ENCODE data around the gene IL20RA.
A peak's percentile ranks its signal among the peaks of the same experiment; 100 is the strongest.
"Not testable (repeated sequence)": the region's sequence is repeated elsewhere in the genome, so short reads cannot be mapped to it uniquely, and the experiment has no call there.

IL20RA gene

DNA sequence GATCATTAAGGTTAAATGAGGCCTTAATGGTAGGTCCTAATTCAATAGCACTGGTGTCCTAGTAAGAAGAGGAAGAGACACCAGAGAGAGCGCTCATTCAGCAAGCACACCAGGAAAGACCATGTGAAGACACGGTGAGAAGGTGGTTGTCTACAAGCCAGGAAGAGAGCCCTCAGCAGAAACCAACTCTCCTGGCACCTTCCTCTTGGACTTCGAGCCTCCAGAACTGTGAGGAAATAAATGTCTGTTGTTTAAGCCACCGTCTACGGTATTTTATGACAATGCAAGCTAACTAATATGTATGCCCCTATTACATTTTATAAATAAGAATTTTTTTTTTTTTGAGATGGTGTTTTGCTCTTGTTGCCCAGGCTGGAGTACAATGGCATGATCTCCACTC, 59.3 kb downstream of the IL20RA start:
- DNase-seq: no peak
- in situ Hi-C loops (cut with HindIII; ENCODE audit: low pct_ligation_motif_present, low pct_unique_long_range_greater_than_20kb, low sequenced_read_pairs): no loop called here

DNA sequence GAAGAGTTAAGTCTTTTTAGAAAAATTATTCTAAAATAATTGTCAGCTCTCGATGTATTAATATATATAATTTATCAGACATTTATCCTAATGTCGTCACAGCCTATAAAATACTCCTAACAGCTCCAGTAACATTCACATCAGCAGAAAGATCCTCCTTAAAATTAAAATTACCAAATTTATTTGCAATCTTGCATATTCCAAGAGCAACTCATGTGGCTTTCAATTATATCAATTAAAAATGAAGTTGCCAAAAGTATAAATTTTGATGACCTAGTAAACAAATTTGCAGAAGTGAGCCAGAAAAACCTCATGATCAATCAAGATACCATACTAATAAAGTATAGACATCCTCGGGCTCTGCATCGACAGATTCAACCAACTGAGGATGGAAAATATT, 60.2 kb downstream of the IL20RA start:
- no peak for DNase-seq
- in situ Hi-C loops (cut with HindIII; ENCODE audit: low pct_ligation_motif_present, low pct_unique_long_range_greater_than_20kb, low sequenced_read_pairs): no loop called here

DNA sequence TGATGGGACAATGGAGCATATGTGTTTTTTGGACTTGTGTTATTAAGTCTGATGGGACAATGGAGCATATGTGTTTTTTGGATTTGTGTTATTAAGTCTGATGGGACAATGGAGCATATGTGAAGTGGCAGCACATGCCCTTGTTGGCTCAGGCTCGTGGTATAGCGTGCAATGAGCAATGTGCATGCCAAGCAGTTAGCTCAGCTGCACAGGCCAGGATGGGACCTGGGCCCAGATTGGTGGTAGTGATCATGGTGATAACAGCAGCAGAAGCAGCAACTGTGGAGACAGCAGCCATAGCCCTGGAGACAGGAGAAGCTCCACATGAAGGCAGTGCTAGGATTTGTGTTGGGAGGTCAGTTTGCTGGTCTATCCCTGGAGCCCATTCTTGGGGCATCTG, 61.1 kb downstream of the IL20RA start:
- no peak for DNase-seq
- in situ Hi-C loops (cut with HindIII; ENCODE audit: low pct_ligation_motif_present, low pct_unique_long_range_greater_than_20kb, low sequenced_read_pairs): no loop called here

DNA sequence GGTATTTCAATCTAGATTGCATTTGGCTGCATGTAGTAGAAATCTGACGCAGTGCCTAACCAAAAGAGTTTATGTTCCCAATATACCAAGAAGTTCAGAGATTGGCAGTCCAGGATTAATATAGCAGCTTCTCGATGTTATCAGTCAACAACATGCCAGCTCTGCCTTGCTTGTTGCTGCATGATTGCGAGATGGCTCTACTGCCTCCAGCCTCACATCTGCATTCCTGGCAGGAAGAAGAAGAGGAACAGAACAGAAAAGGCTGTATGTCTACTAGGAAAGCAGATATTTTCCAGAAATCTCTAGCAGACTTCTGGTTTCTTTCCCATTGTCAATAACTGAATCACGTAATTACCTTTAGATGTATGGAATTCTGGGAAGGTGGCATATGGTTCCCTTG, 61.8 kb downstream of the IL20RA start:
- no peak for DNase-seq
- in situ Hi-C loops (cut with HindIII; ENCODE audit: low pct_ligation_motif_present, low pct_unique_long_range_greater_than_20kb, low sequenced_read_pairs): no loop called here

DNA sequence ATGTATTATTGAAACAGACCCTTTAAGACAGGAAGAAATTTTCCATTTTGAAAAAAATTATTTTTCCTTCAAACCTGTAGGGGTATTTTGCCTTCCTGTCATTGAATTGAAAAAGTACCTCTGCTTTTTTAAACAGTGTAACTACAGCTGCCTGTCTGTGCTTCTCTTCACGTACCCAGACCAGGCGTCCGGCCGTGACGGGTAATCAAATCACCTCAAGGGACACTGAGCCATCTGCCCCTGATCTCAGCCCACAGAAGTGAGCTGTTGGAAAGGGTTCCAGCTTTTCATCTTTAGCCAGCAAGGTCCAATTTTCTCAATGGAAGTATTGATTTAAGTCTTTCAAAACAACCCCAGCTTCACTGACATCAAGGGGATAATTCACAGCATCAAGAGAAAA, 64.7 kb downstream of the IL20RA start:
- in situ Hi-C loops (cut with HindIII; ENCODE audit: low pct_ligation_motif_present, low pct_unique_long_range_greater_than_20kb, low sequenced_read_pairs): no loop called here
- DNase-seq: no peak

DNA sequence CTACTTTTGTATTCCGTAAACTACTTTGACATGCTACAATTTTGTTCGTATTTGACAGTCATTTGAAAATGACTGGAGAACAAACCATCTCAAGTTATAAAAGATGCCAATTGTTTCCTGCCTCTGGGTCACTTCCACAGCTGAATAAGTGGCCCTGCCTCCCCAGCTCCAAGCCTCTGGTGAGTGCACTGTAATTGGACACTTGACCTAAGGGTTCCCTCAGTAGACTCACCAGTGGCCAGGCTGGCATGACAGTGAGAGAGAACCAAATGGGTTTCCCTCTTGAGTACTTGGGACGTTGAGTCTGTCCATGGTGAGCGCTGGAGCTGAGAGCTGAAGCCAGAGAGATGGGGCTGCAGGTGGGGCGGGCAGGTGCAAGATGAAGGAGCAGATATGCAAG, 65.6 kb downstream of the IL20RA start:
- in situ Hi-C loops (cut with HindIII; ENCODE audit: low pct_ligation_motif_present, low pct_unique_long_range_greater_than_20kb, low sequenced_read_pairs): no loop called here
- no peak for DNase-seq

DNA sequence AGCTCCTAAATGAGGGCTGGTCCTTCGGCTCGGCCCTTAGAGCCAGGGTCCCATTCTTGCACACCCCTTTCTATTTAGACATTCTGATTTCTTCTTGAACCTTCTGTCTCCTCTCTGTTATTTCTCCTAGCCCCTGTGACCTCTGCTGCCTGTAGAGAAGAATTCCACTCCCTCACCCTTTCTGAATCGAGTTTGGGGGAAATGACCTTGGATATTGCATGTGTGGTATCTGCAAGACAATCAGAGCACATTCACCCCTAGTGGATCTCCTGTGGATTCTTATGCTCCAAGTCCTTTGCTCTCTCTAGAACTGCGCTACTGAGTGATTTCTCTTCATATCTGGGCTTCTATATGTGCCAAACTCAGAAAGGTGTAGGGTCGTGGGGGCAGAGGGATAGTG, 67.7 kb downstream of the IL20RA start:
- no peak for DNase-seq
- in situ Hi-C loops (cut with HindIII; ENCODE audit: low pct_ligation_motif_present, low pct_unique_long_range_greater_than_20kb, low sequenced_read_pairs): no loop called here

DNA sequence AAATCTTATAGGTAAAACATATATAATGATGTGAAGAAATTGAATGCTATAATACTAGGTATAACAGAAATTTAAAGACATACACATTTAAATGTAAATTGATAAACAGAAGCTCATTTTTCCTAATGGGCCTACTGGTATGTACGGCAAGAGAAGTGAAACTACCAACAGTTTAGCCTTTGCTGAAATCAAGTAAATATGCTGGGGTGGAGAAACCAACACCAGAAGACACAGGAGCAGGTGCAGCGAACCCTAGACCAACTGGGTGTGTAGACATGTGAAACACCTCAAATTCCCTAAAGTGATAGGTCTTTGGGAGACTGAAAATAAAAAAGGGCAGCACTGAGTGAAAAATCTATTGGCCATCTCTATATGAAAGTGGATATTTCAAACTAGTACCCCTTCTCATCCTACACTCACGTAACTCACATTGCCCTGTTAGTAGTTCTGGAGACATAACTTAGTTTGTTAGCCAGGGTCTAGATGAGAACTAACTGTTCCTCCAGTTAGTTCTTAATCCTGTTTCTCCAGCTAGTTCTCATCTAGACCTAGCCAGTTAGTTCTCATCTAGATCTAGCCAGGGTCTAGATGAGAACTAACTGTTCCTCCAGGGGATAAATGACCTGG, 69.6 kb downstream of the IL20RA start:
- no peak for DNase-seq
- in situ Hi-C loops (cut with HindIII; ENCODE audit: low pct_ligation_motif_present, low pct_unique_long_range_greater_than_20kb, low sequenced_read_pairs): no loop called here

DNA sequence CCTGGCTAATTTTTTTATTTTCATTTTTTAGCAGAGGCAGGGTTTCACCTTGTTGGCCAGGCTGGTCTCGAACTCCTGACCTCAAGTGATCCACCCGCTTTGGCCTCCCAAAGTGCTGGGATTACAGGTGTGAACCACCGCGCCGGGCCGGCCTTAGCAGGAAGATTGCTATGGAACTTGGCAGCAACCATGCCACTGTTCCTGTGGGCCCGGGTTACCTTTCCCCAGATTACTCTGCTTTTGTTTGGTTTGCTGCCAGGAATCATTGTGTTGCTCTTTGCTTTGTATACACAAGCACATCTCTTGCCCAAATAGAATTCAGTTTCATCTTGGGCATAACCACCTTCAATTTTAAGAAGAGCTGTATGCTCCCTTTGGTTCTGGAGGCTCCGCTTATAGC, 71.0 kb downstream of the IL20RA start:
- in situ Hi-C loops (cut with HindIII; ENCODE audit: low pct_ligation_motif_present, low pct_unique_long_range_greater_than_20kb, low sequenced_read_pairs); DNase-seq: not testable (repeated sequence)

DNA sequence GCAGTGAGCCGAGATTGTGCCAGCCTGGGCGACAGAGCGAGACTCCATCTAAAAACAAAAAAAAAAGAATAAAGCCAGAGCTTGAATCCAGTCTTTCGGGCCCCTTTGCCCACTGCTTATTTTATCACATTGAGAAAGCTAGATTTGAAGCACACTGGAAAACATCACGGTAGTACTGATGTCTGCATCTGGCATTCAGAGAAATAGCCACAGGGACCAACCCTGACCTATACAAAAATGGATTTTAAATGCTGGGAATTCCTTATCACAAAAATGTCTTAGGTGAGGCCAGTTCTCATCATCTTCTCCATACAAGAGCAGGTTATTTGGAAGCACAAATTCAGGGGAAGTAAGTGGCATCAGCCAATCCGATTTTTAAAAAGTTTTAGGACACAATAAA, 73.2 kb downstream of the IL20RA start:
- no peak for DNase-seq
- in situ Hi-C loops (cut with HindIII; ENCODE audit: low pct_ligation_motif_present, low pct_unique_long_range_greater_than_20kb, low sequenced_read_pairs): no loop called here

DNA sequence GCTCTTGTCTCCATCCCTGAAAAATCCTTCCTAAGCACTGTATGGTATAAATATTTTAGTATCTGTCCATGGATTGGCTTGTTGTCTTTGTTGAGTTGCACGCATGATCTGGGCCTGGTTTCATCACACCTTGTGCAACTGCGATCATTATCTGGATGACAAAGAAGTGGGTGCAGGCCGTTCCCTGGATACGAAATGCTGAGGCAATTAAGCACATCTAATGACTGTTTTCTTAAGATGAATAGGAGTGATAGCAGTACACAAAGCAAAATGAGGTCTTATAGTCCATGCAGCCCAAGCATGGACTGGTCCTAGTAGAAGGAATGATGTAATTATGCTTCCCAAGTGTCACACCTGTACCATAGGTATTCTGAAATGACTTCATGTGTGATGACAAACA, 74.8 kb downstream of the IL20RA start:
- DNase-seq: no peak
- in situ Hi-C loops (cut with HindIII; ENCODE audit: low pct_ligation_motif_present, low pct_unique_long_range_greater_than_20kb, low sequenced_read_pairs): no loop called here

DNA sequence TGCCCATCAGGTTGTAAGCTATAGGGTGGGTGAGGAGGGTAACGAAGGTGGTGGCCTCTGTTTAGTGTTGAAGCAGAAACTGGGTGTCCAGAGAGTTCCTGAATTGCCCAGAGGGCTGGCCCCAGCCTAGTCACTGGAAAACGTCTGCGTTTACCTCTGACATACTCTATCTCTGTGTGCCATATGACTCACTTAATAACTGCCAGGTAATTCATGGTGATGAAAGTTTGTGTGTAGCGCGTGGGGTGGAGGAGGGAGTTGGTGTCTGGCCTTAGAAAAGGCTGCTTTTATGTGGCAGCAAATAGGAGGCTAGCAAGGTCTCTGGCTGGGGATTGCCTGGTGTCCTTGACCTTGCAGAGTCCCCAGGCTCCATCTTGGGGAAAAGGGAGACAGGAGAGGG, 75.3 kb downstream of the IL20RA start:
- DNase-seq: no peak
- in situ Hi-C loops (cut with HindIII; ENCODE audit: low pct_ligation_motif_present, low pct_unique_long_range_greater_than_20kb, low sequenced_read_pairs): no loop called here

DNA sequence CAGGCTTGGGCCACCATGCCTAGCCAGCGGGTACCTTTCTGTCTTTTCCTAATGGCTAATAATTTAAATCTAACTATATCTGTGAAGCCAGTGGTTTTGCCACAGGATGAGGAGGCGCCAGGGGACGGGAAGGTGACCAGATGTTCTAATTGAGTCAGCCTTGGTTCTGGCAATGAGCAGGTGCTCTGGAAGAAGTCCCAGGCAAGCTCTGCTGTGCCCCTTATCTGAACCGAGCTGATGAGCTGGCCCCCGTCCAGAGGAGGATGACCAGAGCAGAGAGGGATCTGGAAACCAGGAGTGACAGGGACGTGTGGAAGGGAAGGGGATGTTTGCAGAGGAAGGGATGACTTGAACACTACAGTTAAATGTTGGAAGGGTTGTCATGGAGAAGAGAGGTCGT, 75.9 kb downstream of the IL20RA start:
- DNase-seq: no peak
- in situ Hi-C loops (cut with HindIII; ENCODE audit: low pct_ligation_motif_present, low pct_unique_long_range_greater_than_20kb, low sequenced_read_pairs): no loop called here

DNA sequence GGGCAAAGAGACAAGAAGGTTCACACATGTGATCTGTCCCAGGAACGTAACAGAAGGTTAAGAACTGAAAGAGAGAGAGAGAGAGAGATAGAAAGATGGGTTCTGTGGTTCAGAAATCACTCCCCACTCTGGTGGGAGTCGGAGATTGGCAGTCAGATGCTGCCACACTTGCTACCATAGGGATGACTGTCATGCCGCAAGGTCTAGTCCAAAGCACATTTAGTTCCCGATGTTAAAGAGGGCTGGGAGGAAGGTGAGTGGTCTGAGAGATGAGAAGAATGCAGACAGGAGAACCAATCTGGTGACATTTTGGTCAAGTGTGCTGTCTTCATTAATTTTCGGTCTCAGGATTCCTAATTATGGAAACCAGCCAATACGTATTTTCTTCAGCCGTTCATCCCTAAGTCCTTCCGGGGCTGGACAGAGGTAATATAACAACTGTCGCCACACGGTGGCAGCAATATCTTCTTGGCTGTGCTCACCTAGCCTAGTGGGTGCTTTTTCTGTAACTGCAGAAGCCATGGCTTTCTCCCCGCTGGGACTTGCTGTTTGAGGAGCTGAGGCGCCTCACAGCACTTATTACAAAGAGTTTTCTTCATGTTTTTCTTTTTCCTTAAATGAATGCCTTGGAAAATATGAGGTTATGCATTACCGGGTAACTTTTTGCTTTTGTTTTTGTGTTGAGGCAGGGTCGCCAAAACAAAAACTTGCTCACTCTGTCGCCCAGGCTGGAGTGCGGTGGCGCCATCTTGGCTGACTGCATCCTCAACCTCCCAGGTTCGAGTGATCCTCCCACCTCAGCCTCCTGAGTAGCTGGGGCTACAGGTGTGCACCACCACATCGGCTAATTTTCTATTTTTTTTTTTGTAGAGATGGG, 76.7 kb downstream of the IL20RA start:
- peak; percentile 63 for DNase-seq
- in situ Hi-C loops (cut with HindIII; ENCODE audit: low pct_ligation_motif_present, low pct_unique_long_range_greater_than_20kb, low sequenced_read_pairs): no loop called here

DNA sequence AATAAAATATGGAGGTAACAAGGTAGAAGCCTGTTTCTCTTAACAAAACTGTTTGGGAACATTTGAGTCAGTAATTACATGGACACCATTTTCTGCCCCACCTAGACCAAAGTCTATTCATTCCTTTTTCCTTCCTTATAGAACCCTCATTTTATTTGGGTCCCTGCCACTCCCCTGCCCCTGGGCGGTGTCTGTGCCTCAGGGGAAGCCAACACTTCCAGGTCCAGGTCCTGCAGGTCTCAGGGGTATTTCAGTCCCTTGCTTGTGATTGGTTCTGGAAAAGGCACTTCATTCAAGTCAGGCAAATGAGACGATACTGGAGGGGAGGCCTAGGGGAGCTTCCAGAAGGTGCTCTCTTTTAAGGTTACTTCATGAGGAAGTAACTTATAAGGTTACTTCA, 80.4 kb downstream of the IL20RA start:
- no peak for DNase-seq
- in situ Hi-C loops (cut with HindIII; ENCODE audit: low pct_ligation_motif_present, low pct_unique_long_range_greater_than_20kb, low sequenced_read_pairs): no loop called here

DNA sequence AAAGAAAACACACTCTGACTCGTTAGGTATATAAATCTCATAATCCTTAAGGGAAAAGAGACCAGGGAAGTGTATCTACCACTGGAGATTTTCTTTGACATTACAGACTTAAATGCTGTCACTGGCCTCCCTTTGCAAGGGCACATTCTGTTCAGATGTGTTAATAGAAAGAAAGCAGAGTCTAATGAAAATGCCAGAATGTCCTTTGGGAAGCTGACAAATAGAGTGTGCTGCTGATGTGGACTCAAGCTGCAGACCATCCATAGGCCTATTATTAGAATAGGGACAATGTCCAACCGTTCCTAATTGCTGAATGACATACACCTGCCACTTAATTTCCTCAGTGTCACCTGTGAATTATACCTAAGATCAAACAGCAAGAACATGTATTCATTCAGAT, 81.5 kb downstream of the IL20RA start:
- DNase-seq: no peak
- in situ Hi-C loops (cut with HindIII; ENCODE audit: low pct_ligation_motif_present, low pct_unique_long_range_greater_than_20kb, low sequenced_read_pairs): no loop called here

DNA sequence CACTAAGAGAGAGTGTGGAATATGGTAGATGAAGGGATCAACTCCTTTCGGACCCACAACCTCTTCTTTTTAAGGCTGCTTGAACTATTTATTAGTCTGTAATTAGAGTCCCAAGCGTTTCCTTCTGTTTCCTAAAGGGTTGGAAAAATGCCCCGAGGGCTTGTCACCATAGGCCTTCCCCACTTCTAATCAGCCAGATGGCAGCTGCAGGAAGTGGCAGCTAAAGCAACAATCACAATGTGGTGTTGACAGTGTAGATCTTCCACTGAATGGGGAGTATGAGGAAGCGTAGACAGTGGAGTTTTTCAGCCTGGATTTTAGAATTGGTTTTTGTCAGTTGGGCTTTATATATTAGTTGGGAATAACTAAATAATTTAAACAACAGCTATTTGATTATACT, 82.1 kb downstream of the IL20RA start:
- in situ Hi-C loops (cut with HindIII; ENCODE audit: low pct_ligation_motif_present, low pct_unique_long_range_greater_than_20kb, low sequenced_read_pairs): no loop called here
- no peak for DNase-seq

DNA sequence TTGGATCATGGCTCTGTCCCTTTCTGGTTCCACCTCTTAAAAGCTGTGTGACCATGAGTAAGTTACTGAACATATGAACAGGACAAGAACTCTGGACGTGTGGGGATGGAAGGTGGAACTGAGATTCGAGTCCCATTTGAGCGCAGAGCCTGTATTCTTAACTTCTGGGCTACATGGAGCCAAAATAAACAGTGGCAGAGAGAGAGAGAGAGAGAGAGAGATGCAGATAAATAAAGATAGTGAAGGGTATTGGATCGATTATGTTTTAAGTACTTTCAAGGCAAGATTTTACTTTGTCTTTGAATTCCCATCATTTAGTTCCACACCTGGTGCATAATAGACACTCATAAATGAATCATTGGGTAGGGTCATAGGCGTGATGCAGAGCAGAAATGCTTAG, 82.9 kb downstream of the IL20RA start:
- no peak for DNase-seq
- in situ Hi-C loops (cut with HindIII; ENCODE audit: low pct_ligation_motif_present, low pct_unique_long_range_greater_than_20kb, low sequenced_read_pairs): no loop called here

DNA sequence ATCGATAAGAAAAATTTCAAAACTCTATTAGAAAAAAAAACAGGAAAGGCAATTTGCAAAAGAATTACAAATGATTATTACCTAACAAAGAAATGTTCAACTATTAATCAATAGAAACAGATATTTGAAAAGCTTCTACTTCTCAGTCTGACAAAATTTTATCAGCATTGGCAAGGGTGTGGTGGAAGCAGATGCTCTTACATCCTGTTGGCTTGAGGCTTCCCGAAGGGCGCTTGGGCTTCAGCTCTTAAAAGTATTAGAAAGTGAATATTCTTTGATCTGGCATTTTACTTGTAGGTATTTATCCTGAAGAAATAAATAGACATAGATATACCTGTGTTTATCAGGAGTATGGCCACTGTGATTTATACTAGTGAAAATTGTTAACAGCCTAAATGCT, 84.0 kb downstream of the IL20RA start:
- no peak for DNase-seq
- in situ Hi-C loops (cut with HindIII; ENCODE audit: low pct_ligation_motif_present, low pct_unique_long_range_greater_than_20kb, low sequenced_read_pairs): no loop called here

DNA sequence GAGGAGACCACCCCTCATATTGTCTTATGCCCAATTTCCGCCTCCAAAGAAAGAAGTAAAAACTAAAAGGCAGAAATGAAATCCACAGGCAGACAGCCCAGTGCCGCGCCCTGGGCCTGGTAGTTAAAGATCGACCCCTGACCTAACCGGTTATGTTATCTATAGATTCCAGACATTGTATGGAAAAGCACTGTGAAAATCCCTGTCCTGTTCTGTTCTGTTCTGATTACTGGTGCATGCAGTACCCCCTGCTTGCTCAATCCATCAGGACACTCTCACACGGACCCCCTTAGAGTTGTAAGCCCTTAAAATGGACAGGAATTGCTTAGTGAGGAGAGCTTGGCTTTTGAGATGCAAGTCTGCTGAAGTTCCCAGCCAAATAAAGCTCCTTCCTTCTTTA, 84.8 kb downstream of the IL20RA start:
- in situ Hi-C loops (cut with HindIII; ENCODE audit: low pct_ligation_motif_present, low pct_unique_long_range_greater_than_20kb, low sequenced_read_pairs); DNase-seq: not testable (repeated sequence)

Measured in ACHN (cell line).